ENCODE data around the gene DIS3L.

DIS3L gene

GRCh38 chr15:66290518-66290917, 2.9 kb upstream of the DIS3L start:
- H3K4me3 ChIP-seq (ENCODE audit: low read depth, low read length): no peak overlapping the region
- no peaks in the 10 kb centered on the region for H3K36me3 ChIP-seq (replicated peaks)
- in situ Hi-C loops (cut with HindIII; ENCODE audit: low pct_ligation_motif_present, low sequenced_read_pairs): no loop called here
- TF ChIP-seq CTCF (IDR thresholded peaks at IDR 0.05; ENCODE audit: low read depth, low read length, missing control alignments): no peak
- DNase-seq: no peak
- no peaks in the 10 kb centered on the region for H3K27me3 ChIP-seq (replicated peaks)
- no peak overlapping the region for H3K27ac ChIP-seq

DNA sequence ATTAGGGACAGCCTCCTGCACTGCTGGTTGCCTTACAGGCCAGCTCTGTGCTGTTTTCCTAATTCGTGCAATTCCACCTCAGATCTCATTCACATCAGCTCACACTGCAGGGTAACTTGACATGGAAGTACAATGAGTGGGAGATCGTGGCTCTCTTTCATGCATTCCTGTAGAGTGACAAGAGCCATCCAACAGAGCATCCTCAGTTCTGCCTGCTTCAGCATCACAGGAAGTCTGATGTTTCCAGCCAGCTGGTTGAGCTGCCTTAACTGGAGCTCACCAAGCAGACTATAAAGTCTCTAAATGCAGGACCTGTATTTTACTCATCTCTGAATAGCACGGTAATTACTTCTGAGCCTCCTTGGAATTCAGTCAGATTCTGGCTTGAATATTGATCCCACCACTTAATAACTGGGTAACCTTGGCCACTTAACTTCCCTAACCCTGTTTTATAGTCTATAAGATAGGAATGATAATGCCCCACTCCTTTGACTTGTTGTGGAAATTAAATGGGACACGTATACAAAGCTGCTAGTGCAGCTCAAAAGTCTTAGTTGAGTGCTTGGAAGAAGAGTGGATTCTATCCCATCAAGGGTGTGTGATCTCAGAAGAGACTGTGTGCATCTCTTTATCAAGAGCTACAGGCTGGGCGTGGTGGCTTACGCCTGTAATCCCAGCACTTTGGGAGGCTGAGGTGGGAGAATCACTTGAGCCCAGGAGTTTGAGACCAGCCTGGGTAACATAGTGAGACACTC, 1.4 kb upstream of the DIS3L start:
- no peak for TF ChIP-seq CTCF (IDR thresholded peaks at IDR 0.05; ENCODE audit: low read depth, low read length, missing control alignments)
- DNase-seq: no peak
- Histone ChIP-seq H3K27me3 (replicated peaks) (no peaks in the 10 kb centered on the region), H3K27ac (no peak overlapping the region), H3K36me3 (replicated peaks) (no peaks in the 10 kb centered on the region), H3K4me3 (ENCODE audit: low read depth, low read length) (no peak overlapping the region)
- in situ Hi-C loops (cut with HindIII; ENCODE audit: low pct_ligation_motif_present, low sequenced_read_pairs): no loop called here

DNA sequence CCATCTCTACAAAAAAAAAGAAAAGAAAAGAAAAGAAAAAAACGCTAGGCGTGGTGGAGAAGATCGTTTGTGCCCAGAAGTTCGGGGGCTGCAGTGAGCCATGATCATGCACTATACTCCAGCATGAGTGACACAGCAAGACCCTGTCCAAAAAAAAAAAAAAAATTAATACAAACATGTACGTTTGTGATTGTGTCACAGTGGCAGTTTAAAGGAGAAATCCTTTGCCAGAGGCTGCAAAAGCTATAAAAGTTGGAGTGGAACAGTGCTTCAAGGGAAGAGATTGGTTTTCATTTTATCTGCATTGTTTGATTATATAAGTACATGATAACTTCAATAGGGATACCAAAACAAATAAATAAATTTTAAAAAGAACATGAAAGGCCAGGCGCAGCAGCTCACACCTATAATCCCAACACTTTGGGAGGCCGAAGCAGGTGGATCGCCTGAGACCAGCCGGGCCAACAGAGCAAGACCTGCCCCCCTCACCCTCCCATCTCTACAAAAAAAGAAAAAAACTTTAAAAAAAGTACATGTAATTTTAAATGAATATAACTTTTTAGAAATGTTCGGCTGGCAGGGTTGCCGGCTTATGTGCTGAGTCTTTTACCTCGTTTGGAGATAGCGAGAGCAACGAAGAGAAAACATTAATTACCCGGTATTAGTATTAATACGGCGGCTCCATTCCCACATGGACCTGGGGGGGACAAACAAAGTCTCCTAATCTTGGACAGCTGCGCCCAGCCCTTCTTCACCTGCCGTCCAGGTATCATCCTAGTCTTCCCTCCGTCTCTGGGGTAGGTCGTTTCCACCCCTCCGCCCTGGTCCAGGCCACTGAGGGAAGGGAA, 573 bp upstream of the DIS3L start:
- in situ Hi-C loops (cut with HindIII; ENCODE audit: low pct_ligation_motif_present, low sequenced_read_pairs): no loop called here
- TF ChIP-seq CTCF (IDR thresholded peaks at IDR 0.05; ENCODE audit: low read depth, low read length, missing control alignments): no peak
- no peak for DNase-seq
- Histone ChIP-seq H3K27ac (peak overlapping the region; percentile 37), H3K27me3 (replicated peaks) (no peaks in the 10 kb centered on the region), H3K36me3 (replicated peaks) (no peaks in the 10 kb centered on the region), H3K4me3 (ENCODE audit: low read depth, low read length) (peak overlapping the region; percentile 65)

DNA sequence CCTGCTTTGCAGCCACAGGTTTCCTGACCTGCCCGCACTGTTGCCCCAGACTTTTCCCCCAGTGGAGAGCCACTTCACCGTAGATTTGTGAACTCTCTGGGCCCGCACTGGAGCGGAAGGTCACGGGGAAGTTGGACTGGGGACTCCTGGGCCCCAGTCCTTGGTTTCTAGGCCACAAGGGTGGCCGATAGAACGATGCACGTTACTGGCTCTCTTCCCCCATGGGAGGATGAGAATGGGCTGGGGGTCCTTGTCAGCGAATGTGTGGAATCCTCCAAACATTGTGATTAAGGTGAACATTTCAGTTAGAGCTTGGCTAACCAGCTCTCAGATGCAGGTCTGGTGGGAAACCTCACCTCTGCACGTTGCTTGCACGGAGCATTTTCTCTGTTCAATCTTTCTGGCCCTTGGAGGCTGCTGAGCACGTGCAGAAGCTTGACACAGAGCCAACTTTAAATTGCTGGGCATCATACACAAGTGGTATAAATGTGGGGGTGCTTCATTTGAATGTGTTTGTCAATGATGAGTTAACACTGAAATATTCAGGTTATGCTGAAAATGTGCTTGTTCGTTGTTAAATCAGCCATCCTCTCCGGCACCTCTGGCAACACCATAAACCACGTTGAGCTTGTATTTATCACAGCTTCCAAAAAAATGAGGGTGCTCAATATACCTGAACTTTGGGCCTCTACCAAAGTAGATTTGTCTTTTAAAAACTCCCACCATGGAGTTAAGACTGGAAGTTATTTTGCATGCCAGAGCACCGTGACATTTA, 976 bp downstream of the DIS3L start:
- in situ Hi-C loops (cut with HindIII; ENCODE audit: low pct_ligation_motif_present, low sequenced_read_pairs): no loop called here
- H3K36me3 ChIP-seq (replicated peaks): no peaks in the 10 kb centered on the region
- no peaks in the 10 kb centered on the region for H3K27me3 ChIP-seq (replicated peaks)
- no peak for TF ChIP-seq CTCF (IDR thresholded peaks at IDR 0.05; ENCODE audit: low read depth, low read length, missing control alignments)
- H3K4me3 ChIP-seq (ENCODE audit: low read depth, low read length): peak overlapping the region; percentile 61
- H3K27ac ChIP-seq: peak overlapping the region; percentile 38
- peak; percentile 39 for DNase-seq

DNA sequence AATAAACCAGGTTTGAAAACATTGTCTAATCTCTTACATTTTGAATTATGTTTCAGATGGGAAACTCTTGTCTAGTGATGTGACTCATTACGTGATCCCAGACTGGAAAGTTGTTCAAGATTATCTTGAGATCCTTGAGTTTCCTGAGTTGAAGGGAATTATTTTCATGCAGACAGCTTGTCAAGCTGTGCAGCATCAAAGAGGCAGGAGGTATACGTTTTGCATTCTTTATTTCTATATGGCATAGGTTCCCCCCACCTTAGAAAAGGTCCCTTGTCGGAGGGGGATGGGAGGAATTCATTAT, 1.5 kb downstream of the DIS3L start:
- Histone ChIP-seq H3K27me3 (replicated peaks) (no peaks in the 10 kb centered on the region), H3K27ac (peak overlapping the region; percentile 38), H3K36me3 (replicated peaks) (no peaks in the 10 kb centered on the region), H3K4me3 (ENCODE audit: low read depth, low read length) (no peak overlapping the region)
- no peak for TF ChIP-seq CTCF (IDR thresholded peaks at IDR 0.05; ENCODE audit: low read depth, low read length, missing control alignments)
- peak; percentile 15 for DNase-seq
- in situ Hi-C loops (cut with HindIII; ENCODE audit: low pct_ligation_motif_present, low sequenced_read_pairs): no loop called here
